Stimulated activated CD4-positive, alpha-beta T cell treated with anti-CD3 and anti-CD28 coated beads, Interleukin-1b, Interleukin-23, amount 100 ng/mL, for 4 hours (primary cell): ENCODE measurements around the gene SH2B2.
A peak's percentile ranks its signal among the peaks of the same experiment; 100 is the strongest.
"Not testable (repeated sequence)": the region's sequence is repeated elsewhere in the genome, so short reads cannot be mapped to it uniquely, and the experiment has no call there.

Experiments
- DNase-seq, 2 donors: peaks; one replicate each; pipeline ENCODE4 v3.0.0-alpha.2; 2020; ENCODE audit warnings: low read depth in 2 of 2

Gene SH2B2

DNA sequence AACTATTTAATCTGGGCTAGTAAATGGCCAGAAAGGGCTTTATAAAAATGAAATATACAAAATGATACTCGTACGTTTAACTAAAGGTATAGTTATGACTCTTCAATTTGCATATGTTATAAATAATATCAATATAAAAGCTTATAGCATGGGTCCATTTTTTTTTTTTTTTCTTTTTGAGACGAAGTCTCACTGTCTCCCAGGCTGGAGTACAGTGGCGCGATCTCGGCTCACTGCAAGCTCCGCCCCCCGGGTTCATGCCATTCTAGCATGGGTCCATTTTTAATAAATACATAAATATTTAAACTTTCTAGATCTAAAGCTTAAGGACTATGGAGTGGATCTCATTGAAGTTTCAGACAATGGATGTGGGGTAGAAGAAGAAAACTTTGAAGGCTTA lies 50.3 kb downstream of the SH2B2 start:
- DNase-seq, result not testable (repeated sequence)

DNA sequence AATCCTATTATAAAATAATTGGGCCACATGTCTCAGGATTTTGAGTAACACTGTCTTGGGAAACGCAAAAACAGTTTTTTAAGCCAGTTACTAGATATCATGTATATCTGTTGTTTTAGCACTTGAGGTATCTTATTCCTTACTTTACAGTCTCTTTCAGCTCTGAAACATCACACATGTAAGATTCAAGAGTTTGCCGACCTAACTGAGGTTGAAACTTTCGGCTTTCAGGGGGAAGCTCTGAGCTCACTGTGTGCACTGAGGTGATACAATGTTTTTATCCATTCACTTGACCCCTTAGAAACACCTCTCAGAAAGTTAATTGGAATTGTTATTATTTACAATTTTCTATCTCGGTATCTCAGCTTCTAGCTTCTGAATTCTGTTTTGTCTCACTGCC lies 50.8 kb downstream of the SH2B2 start:
- DNase-seq, result not testable (repeated sequence)

DNA sequence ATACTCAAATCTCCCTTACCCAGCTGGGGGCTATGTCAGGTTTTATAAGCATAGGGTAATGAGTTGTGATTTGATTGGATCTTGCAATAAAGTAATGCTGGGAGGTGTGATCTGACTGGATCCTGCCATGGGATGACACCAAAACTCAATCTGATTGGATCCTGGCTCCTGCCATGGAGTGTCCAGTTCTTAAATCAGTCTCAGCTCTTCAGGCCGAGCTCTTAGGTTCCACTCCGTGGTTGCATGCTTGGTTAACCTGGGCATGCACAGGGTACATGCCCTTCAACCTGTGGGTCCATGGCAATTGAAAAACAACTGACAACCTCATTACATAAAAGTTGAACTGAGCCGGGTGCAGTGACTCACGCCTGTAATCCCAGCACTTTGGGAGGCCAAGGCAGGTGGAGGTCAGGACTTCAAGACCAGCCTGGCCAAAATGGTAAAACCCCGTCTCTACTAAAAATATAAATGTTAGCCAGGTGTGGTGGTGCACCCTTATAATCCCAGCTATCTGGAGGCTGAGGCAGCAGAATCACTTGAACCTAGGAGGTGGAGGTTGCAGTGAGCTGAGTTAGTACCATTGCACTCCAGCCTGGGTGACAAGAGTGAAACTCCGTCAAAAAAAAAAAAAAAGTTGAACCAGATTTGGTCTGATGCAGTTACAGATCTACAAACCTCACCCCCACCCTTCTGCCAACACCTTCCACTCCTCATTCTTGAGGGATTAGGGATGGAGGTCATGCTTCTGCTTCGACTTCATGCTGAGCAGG lies 54.1 kb downstream of the SH2B2 start:
- DNase-seq, result not testable (repeated sequence)

DNA sequence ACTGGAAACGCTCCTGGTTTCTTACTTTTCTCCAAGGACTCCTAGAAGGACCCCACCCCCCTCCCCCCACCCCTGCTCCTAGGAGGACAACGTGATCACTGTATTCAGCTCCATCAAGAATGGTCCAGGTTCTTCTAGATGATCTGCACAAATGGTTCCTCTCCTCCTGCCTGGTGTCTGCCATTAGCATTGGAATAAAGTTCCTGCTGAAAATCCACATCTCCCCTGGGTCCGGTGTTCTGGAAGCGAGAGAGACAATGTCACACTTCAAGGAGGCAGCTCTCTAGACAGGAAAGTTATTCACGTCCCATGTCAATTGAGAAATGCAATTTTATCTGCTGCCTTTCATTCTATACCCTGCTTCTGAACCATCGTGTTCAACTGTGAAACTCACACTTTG lies 60.3 kb downstream of the SH2B2 start:
- not testable (repeated sequence) for DNase-seq

DNA sequence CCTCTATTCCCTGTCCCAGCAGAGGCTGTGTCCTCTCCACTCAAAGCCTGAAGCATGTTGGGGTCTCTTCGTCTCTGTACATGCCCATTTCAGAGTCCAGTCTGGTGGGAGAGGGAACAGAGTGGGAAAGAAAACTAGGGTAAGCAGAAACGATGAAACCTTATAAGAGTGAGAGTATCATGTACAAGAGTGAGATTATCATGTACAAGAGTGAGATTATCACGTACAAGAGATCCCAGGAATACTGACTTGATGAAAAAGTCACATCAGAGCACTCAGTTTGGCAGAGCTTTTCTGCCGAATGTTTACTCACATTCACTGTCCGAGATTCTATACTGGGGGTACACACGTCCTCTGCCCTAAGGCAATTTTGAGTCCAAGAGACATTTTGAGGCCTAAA lies 69.7 kb downstream of the SH2B2 start, which contains the start of gene SPDYE6:
Gene SPDYE6 (minus strand): TSS at position 101 of the 400 bp plus-strand sequence. CDS start 421 bp downstream, outside the sequence.
- DNase-seq, result not testable (repeated sequence)

DNA sequence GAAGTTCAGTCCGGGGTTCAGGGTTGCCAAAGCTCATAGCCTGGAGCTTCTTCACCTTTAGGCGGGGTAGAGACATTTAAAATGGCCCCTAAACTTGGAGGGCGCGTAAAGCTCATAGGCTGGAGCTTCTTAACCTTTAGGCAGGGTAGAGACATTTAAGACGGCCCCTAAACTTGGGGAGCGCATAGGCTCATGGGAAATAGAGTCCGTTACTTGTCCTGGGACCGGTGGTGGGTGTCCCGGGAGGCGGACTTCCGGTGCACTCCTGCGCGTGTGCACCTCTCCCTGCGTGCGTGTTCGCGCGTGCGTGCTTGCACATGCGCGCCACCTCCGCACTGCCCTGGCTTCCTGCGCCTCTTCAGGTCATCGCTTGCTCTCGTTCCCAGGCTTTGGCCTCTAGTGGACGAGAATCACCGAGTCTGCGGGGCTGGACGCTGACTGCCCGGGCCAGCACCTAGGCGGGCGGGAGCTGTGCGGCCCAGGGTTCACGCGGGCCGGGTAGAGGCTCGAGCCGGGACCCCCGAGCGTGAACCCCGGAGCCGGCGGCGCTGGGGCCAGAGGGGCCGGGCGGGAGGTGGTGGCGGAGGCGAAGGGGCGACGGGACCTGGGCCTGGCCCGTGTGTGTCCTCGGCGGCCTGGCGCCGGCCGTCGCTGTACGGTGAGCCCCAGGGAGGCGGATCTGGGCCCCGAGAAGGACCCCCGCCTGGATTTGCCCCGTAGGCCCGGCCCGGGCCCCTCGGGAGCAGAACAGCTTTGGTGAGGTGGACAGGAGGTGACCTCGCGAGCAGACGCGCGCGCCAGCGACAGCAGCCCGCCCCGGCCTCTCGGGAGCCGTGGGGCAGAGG lies 77.1 kb downstream of the SH2B2 start:
- DNase-seq, result peak; percentile 80 to 83

DNA sequence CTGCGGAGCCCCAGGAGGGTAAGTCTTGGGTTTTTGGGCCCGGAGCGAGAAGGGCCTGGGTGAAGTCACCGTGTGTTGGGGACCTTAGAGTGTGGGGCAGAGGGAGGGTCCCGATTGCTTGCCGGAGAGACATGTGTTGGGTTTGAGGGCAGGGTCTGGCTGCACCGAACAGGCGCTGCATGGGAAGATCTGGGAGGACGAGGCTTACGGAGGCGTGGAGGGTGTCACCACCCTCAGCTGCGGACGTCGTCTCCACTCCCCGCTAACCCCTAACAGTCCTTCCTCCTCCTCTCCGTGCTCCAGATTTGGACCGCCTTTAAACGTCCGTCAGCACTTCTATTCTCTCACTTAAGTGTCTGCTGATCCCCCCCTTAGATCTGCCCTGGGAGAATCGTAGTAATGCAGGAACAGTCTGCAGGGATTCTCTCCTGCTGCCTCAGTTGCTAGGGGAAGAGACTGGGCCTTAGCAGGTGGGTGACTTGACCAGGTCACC lies 77.8 kb downstream of the SH2B2 start:
- DNase-seq, result peak in 1 of 2 donors; percentile 9

DNA sequence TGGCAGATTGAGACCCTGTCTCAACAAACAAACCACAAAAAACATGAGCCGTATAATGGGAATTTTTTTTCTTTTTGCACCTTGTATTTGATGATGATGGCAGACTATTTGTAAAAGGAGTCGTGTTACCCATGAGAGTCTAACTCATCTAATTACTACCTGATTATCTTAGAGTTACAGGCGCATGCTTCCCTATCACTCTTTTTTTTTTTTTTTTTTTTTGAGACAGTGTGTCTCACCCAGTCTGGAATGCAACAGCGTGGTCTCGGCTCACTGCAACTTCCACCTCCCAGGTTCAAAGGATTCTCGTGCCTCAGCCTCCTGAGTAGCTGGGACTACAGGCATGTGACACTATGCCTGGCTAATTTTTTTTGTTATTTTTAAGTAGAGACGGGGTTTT lies 78.7 kb downstream of the SH2B2 start:
- not testable (repeated sequence) for DNase-seq

DNA sequence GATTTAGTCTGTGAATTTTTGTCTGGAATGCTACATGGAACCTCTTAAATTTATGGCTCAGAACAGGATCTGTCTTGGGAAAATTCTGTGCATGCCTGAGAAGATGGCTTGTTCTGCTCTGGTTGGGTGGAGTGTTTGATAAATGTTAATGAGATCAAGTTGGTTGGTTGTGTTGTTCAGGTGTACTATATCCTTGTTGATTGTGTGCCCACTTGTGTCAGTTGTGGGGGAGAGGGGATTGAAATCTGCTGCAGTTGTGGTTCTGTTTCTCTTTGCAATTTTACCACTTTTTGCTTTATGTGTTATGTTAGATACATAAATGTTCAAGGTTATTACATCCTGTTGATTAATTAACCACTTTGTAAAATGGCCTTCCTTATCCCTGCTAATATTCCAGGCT lies 83.4 kb downstream of the SH2B2 start:
- not testable (repeated sequence) for DNase-seq
